Activated CD4-positive, CD25-positive, alpha-beta regulatory T cell (primary cell): ENCODE measurements around the gene LTA4H.

Source experiments
- DNase-seq, 4 experiments: peaks; one replicate each; lab custom pipeline; 2025; lab: John Stamatoyannopoulos, UW

The LTA4H gene

GRCh38 chr12:95956557-95957145, 78.7 kb downstream of the LTA4H start:
- no peak for DNase-seq

DNA sequence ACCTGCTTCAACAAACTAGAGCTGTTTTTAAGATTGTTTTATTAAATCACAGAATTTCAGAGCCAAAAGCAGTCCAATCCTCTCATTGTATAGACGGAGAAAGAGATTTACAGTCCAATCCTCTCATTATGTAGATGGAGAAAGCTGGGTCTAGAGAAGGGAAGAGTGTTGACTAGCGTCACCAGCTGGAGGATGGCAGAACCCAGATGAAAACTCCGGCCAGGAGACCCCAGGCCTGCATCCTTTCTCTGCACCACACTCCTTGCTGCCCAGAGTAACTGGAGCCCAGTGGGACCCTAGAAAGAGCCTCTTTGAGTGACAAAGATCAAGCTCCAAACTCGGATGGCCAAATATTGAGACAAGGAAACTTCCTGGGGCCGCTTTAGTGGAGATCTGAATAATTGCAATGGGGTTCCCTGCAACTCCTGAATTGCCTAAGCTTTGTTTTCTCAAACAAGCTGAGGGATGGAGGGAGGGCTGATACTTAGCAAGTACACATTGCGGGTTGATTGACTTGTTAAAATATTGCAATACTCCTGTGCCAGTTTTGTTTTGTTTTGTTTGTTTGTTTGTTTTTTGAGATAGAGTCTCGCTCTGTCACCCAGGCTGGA, 79.7 kb downstream of the LTA4H start:
- DNase-seq, result no peak

DNA sequence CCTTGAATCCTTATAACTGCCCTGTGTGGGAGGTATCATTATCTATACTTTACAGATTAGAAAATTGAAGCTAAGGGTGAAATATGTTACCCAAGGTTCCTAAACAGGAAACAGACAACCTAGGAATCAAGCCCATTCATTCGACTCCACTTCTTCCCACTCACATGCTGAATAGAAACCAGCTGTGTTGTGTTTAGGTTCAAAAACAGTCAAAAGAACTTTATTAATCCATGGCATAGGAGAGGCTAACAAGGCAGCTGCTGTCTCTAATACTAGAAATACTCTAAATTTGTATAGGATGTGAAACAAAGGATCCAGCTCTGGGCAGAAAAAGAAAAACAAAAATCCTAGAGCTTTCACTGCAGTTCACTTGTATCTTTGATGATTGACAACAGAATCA, 82.4 kb downstream of the LTA4H start:
- no peak for DNase-seq

GRCh38 chr12:95951515-95951914, 83.9 kb downstream of the LTA4H start:
- DNase-seq, result no peak
